ENCODE measurements around the gene NDRG2.
"Not testable (repeated sequence)": the region's sequence is repeated elsewhere in the genome, so short reads cannot be mapped to it uniquely, and the experiment has no call there.

NDRG2 gene

GRCh38 chr14:21009721-21010120 lies 15.1 kb downstream of the NDRG2 start:
- not testable (repeated sequence) for DNase-seq (ENCODE audit: low read depth in 2 of 2)

- no peak for DNase-seq (ENCODE audit: low read depth in 2 of 2)
Observed at GRCh38 chr14:21003788-21004346, 21.0 kb downstream of the NDRG2 start.

GRCh38 chr14:21001218-21001617 lies 23.6 kb downstream of the NDRG2 start:
- no peak for DNase-seq (ENCODE audit: low read depth in 2 of 2)

GRCh38 chr14:20999591-20999990 lies 25.3 kb downstream of the NDRG2 start:
- no peak for DNase-seq (ENCODE audit: low read depth in 2 of 2)

DNA sequence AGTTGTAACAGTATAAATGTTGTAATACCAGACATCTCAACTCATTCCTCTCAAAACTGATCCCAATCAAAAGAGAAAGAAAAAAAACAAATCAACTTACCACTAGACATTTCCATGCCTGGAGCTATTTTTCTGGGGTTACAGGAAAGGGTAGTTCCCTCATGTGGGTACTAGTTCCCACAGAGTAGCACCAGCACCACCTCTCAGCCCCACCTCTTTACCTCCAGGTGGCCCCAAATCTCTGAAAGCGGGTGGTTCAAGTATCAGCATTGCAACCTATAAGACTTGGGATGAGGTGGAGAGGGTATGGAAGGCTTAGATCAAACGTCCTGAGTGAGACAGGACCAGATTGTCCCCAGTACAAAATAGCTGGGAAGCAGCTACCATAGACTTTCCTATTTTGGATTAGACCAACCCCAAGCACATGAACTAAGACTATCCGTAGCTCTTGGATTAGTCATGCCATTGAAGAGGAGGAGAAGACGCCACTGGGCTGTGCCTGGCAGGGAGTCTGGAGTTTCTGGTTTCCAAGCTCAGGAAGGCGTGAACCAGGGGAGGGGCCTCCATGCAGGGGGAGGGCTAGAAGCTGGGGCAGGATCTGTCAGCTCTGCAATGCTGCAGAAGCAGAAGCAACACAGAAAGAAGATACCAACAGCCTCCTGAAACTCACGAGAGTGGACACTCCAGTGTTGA lies 26.0 kb downstream of the NDRG2 start, which contains the start of gene SLC39A2:
TSS of gene SLC39A2 (plus strand) at position 620 of the 693 bp plus-strand sequence. CDS start 154 bp downstream, outside the sequence.
- DNase-seq (ENCODE audit: low read depth in 2 of 2), result peak; percentile 32 to 37

DNA sequence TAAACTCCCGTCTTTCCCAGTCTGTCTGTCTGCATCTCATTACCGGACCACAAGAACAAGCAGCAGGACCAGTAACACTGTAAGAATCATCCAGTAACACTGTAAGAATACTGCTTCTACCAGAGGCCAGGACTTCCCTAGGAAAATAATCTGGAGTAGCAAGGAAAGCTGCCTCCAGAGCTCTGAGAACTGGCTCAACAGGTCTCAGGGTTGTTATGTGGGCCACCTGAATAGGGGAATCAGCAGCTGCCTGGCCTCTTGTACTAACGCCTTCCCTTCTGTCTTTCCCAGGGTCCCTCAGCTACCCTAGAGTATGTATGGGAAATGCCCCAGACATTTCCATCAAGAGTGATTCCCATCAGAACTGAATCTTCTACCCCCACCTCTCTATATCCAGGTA lies 26.7 kb downstream of the NDRG2 start:
- no peak for DNase-seq (ENCODE audit: low read depth in 2 of 2)

- DNase-seq (ENCODE audit: low read depth in 2 of 2), result no peak
Observed at GRCh38 chr14:20997564-20997963, 27.3 kb downstream of the NDRG2 start.

DNA sequence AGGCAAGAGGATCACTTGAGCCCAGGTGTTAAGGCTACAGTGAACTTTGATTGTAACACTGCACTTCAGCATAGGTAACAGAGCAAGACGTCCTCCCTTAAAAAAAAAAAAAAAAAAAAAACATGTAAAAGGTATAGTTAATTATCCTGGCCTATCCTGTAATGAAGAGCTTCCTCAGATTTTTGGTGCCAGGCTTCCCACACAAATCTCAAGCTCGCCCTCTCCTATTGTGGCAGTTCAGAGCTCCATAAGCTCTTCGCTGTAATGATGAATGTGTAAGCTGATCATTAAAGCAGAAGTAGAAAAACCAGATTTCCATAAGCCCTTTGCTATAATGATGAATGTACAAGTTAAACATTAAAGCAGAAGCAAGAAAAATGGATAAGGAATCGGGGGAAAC lies 27.7 kb downstream of the NDRG2 start:
- no peak for DNase-seq (ENCODE audit: low read depth in 2 of 2)

GRCh38 chr14:20996521-20996920 lies 28.3 kb downstream of the NDRG2 start:
- DNase-seq (ENCODE audit: low read depth in 2 of 2), result no peak

DNA sequence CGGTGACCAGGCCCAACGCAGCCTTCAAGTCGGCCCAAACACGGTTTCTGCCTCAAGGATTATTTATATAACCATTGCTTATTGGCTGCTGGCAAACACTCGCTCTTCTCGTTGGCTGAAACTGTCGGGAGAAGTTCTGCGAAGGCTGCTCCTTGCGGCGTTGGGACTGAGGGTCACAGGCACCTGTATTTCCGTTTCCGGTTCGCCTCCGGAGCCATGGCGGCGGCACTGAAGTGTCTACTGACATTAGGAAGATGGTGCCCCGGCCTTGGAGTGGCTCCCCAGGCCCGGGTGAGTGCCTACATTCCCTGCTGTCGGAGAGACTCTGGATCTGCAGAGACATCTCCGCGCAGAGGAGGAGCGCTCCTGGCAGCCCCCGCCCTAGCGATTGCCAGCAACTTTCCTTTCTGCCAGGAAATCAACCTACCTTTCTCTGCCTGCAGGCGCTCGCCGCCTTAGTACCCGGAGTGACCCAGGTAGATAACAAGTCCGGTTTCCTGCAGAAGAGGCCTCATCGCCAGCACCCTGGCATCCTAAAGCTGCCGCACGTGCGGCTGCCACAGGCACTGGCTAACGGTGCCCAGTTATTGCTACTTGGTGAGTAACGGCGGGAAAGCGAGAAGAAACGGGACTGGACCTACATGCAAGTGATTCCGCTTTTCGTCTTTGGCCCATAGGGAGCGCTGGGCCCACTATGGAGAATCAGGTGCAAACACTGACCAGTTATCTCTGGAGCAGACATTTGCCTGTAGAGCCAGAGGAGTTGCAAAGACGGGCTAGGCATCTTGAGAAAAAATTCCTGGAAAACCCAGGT lies 34.9 kb downstream of the NDRG2 start, which contains the start of gene METTL17:
TSS of gene METTL17 (plus strand) at position 194 of the 814 bp plus-strand sequence. CDS start at position 217, 23 bp downstream.
- peak; percentile 94 to 95 for DNase-seq (ENCODE audit: low read depth in 2 of 2)

DNA sequence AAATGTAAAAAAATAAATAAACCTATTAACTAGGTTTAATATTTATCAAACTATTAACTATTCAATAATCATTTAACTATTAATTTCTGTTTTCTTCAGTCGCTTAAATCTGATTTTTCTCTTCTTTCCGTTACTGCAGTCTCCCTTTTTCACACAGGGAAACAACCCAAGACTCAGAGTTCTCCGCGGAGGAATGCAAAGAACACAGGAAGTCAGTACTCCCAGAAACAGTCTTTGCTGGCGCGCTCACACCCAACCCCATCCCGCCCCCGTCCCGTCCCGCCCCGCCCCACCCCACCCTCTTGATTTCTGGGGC lies 35.4 kb downstream of the NDRG2 start:
- DNase-seq (ENCODE audit: low read depth in 2 of 2), result no peak

DNA sequence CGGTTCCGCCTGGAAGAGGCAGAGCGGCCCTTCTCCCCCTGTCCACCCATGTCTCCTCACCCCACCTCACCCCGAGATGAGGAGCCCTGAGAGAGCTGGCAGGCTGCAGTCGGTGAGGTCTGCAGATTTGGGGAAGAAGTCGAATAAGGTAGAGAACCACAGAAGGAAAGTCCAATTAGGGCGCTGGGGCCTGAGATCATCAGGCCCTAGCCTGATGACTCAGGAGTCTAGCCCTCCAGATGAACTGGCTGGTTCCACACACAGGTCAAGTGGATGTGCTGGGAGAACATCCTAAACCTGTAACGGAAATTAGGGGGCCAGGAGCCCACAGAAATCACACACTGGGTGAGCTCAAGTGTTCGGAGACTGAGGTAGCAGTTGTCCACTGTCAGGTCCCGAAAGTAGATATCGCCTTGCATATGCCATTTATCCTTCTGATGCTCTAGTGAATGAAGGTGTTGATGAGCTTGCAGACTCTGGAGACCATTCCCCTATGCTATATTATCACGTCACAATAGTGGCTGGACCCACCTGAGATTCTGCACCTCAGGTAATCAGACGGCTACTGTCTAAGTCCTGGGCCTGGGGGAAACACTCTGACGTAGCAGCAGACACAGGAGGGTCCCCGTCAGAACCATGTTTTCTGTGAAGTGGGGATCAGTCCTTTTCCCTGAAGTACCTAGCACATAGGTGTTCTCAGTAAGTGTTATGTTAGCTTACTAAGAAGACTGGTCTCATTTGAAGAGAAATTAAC lies 36.0 kb downstream of the NDRG2 start:
- no peak for DNase-seq (ENCODE audit: low read depth in 2 of 2)

- peak; percentile 80 to 84 for DNase-seq (ENCODE audit: low read depth in 2 of 2)
Observed at GRCh38 chr14:20986811-20987210, 38.0 kb downstream of the NDRG2 start.

GRCh38 chr14:20985650-20986049 lies 39.2 kb downstream of the NDRG2 start:
- DNase-seq (ENCODE audit: low read depth in 2 of 2), result not testable (repeated sequence)

GRCh38 chr14:20982646-20983369 lies 42.1 kb downstream of the NDRG2 start:
- DNase-seq (ENCODE audit: low read depth in 2 of 2), result no peak

GRCh38 chr14:20980906-20981305 lies 44.0 kb downstream of the NDRG2 start:
- no peak for DNase-seq (ENCODE audit: low read depth in 2 of 2)

DNA sequence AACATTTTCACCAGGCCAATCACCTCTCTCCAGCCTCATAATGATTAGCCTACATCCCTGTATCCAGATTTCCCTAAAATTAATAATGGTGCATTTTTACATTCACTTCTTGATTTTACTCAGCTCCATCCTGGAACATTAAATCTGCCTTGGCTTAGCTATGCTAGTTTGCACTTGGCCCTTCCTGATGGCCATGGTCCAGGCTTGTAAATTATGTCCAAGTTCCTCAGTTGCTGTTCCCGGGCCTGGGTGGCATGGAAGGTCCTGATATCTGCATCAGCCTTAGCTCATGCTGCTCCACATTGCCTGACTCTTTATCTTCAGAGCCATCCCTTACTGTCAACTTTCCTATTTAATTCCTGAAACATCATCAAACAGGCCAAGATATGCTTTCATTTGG lies 46.2 kb downstream of the NDRG2 start:
- DNase-seq (ENCODE audit: low read depth in 2 of 2), result no peak

DNA sequence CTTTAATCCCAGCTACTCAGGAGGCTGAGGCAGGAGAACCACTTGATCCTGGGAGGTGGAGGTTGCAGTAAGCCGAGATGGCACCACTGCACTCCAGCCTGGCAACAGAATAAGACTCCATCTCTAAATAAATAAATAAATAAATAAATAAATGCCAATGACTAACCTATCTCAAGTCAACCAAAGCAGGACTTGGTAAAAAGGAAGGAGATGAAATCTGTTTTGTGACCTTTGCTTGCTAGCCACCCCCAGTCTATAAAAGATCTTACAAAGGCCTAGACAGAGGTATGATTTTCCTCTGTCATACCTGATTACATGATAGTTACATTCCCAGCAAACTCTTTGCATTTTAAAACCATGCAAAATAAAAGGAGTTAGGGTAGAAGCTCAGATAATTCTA lies 48.6 kb downstream of the NDRG2 start:
- DNase-seq (ENCODE audit: low read depth in 2 of 2), result no peak

DNA sequence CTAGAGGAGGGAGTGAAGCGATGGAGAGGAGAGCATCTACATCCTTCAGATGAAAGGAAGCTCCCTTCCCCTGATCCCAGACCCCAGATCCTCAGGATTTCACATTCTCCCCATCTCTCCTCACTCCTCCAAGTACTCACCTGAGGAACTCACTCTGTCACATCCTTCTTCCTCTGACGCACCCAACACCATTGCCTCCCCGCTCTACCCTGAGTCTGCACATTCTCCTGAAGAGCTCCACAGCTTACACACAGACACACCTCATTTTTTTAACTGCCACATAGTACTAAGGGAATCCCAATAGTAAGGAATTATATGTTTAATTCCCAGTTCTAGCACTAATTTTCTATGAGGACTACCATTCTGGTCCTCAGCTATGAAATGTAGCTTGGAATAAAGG lies 51.4 kb downstream of the NDRG2 start:
- DNase-seq (ENCODE audit: low read depth in 2 of 2), result no peak

- no peak for DNase-seq (ENCODE audit: low read depth in 2 of 2)
Observed at GRCh38 chr14:20971705-20972021, 53.2 kb downstream of the NDRG2 start.

GRCh38 chr14:20970983-20971704 lies 53.7 kb downstream of the NDRG2 start:
- peak; percentile 61 to 68 for DNase-seq (ENCODE audit: low read depth in 2 of 2)

All from fibroblast of skin of left quadriceps (primary cell).